SU-DHL-6 (cell line): Measurements from ENCODE around the gene PTGES3.

Experiments
- H2AFZ ChIP-seq: fragments of 200-600 bp; sonication (generic); 2 replicates; pipeline ENCODE4 v1.6.1; 2014; ENCODE audit warnings: low read depth, mild to moderate bottlenecking, moderate library complexity, mixed read lengths, antibody characterized with exemption, low read length; ENCODE audit not compliant: severe bottlenecking
- H3F3A ChIP-seq: fragments of 200-600 bp; shearing (Covaris generic); 2 replicates; pipeline ENCODE4 v1.6.0; 2016; ENCODE audit warnings: antibody characterized with exemption, mild to moderate bottlenecking; ENCODE audit not compliant: insufficient read depth
- H3K27ac ChIP-seq: fragments of 200-600 bp; sonication (generic); 2 replicates; pipeline ENCODE4 v1.5.1; 2016; ENCODE audit warnings: low read depth, mild to moderate bottlenecking, low read length, moderate library complexity, mixed read lengths
- H3K27me3 ChIP-seq: fragments of 200-600 bp; sonication (generic), shearing (Covaris generic); 2 replicates; pipeline ENCODE4 v1.6.0; 2014; ENCODE audit warnings: mild to moderate bottlenecking, low read length
- H3K36me3 ChIP-seq: fragments of 200-600 bp; sonication (generic); 2 replicates; pipeline ENCODE4 v1.6.1; 2014; ENCODE audit warnings: mild to moderate bottlenecking, low read length, mixed read lengths
- H3K4me2 ChIP-seq: fragments of 300-600, 200-600 bp; shearing (Covaris generic), sonication (generic); 2 replicates; pipeline ENCODE4 v1.6.0; 2014; ENCODE audit warnings: low read length, low read depth, mild to moderate bottlenecking; ENCODE audit not compliant: poor library complexity, severe bottlenecking
- H3K4me3 ChIP-seq: fragments of 200-600 bp; sonication (generic); 2 replicates; pipeline ENCODE4 v1.5.1; 2014; ENCODE audit warnings: antibody characterized with exemption, low read length, mild to moderate bottlenecking, mixed read lengths; ENCODE audit not compliant: insufficient read depth, poor library complexity, severe bottlenecking
- H3K79me2 ChIP-seq: fragments of 200-600 bp; sonication (generic); 2 replicates; pipeline ENCODE4 v1.6.1; 2014; ENCODE audit warnings: mild to moderate bottlenecking, low read length, moderate library complexity; ENCODE audit not compliant: insufficient read depth
- H3K9ac ChIP-seq: fragments of 200-600 bp; sonication (generic); 2 replicates; pipeline ENCODE4 v1.7.0; 2014; ENCODE audit warnings: mild to moderate bottlenecking, low read length
- H3K9me2 ChIP-seq: fragments of 200-600 bp; sonication (generic); replicated peaks from 2 replicates; pipeline ENCODE4 v1.6.1; 2014; ENCODE audit warnings: low read length; ENCODE audit not compliant: insufficient read depth
- H3K9me3 ChIP-seq: fragments of 200-600 bp; sonication (generic); 2 replicates; pipeline ENCODE4 v1.6.1; 2014; ENCODE audit warnings: low read length, mixed read lengths; ENCODE audit not compliant: insufficient read depth
- H4K20me1 ChIP-seq: fragments of 200-600 bp; sonication (generic); 2 replicates; pipeline ENCODE4 v1.6.1; 2014; ENCODE audit warnings: low read depth, mild to moderate bottlenecking, antibody characterized with exemption, low read length, moderate library complexity, mixed read lengths
- EZH2phosphoT487 ChIP-seq: fragments of 200-600 bp; sonication (generic), shearing (Covaris generic); conservative IDR thresholded peaks from 2 replicates; pipeline ENCODE4 v1.6.1; 2018; ENCODE audit warnings: mild to moderate bottlenecking, antibody characterized with exemption, low read length, moderate library complexity, mixed read lengths
- TF ChIP-seq, protein P1 (sequence below): fragments of 200-600 bp; sonication (generic); IDR thresholded peaks from one replicate; pipeline ENCODE4 v1.5.1; 2017; ENCODE audit warnings: antibody characterized with exemption, mild to moderate bottlenecking, low read length, moderate library complexity; ENCODE audit not compliant: insufficient read depth, poor library complexity, severe bottlenecking

PTGES3 gene

GRCh38 chr12:56626701-56627100, 61.4 kb downstream of the PTGES3 start:
- no peaks in the 10 kb centered on the region for H3K9me3 ChIP-seq
- H3K36me3 ChIP-seq: no peaks in the 10 kb centered on the region
- no peak overlapping the region for H2AFZ ChIP-seq
- H3K4me3 ChIP-seq: no peak overlapping the region
- H3K9ac ChIP-seq: no peak overlapping the region
- H4K20me1 ChIP-seq: no peaks in the 10 kb centered on the region
- no peak overlapping the region for H3K4me2 ChIP-seq
- H3K27ac ChIP-seq: no peak overlapping the region
- no peaks in the 10 kb centered on the region for H3K27me3 ChIP-seq
- H3F3A ChIP-seq: no peaks in the 10 kb centered on the region; the same call in 1 of the 2 replicates
- TF ChIP-seq EZH2phosphoT487: no peak
- TF ChIP-seq, protein P1, sequence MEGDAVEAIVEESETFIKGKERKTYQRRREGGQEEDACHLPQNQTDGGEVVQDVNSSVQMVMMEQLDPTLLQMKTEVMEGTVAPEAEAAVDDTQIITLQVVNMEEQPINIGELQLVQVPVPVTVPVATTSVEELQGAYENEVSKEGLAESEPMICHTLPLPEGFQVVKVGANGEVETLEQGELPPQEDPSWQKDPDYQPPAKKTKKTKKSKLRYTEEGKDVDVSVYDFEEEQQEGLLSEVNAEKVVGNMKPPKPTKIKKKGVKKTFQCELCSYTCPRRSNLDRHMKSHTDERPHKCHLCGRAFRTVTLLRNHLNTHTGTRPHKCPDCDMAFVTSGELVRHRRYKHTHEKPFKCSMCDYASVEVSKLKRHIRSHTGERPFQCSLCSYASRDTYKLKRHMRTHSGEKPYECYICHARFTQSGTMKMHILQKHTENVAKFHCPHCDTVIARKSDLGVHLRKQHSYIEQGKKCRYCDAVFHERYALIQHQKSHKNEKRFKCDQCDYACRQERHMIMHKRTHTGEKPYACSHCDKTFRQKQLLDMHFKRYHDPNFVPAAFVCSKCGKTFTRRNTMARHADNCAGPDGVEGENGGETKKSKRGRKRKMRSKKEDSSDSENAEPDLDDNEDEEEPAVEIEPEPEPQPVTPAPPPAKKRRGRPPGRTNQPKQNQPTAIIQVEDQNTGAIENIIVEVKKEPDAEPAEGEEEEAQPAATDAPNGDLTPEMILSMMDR: no peak
- H3K79me2 ChIP-seq: peaks cover 81% of the 10 kb centered on the region
- no peaks in the 10 kb centered on the region for H3K9me2 ChIP-seq

GRCh38 chr12:56622535-56622934, 65.5 kb downstream of the PTGES3 start:
- no peaks in the 10 kb centered on the region for H3K27me3 ChIP-seq
- H3K4me2 ChIP-seq: no peak overlapping the region
- H3K9me3 ChIP-seq: no peaks in the 10 kb centered on the region
- no peak overlapping the region for H3K9ac ChIP-seq
- no peaks in the 10 kb centered on the region for H3F3A ChIP-seq
- no peak overlapping the region for H3K27ac ChIP-seq
- H3K4me3 ChIP-seq: no peak overlapping the region
- peaks cover 84% of the 10 kb centered on the region for H3K79me2 ChIP-seq
- no peaks in the 10 kb centered on the region for H4K20me1 ChIP-seq
- H2AFZ ChIP-seq: no peak overlapping the region
- no peaks in the 10 kb centered on the region for H3K9me2 ChIP-seq
- no peak for TF ChIP-seq EZH2phosphoT487
- TF ChIP-seq, protein P1: no peak
- H3K36me3 ChIP-seq: no peaks in the 10 kb centered on the region; the same call in 1 of the 2 replicates

GRCh38 chr12:56616925-56617324, 71.2 kb downstream of the PTGES3 start:
- Histone ChIP-seq H3K27ac (no peak overlapping the region), H4K20me1 (no peaks in the 10 kb centered on the region)

More at GRCh38 chr12:56616925-56617324, 71.2 kb downstream of the PTGES3 start:
- Histone ChIP-seq H3K79me2 (peaks cover 36% of the 10 kb centered on the region), H3K36me3 (peaks cover 23% of the 10 kb centered on the region; the same call in 1 of the 2 replicates), H3K4me2 (no peak overlapping the region), H2AFZ (no peak overlapping the region), H3F3A (no peaks in the 10 kb centered on the region), H3K9me2 (no peaks in the 10 kb centered on the region), H3K27me3 (no peaks in the 10 kb centered on the region), H3K9ac (no peak overlapping the region), H3K9me3 (no peaks in the 10 kb centered on the region), H3K4me3 (no peak overlapping the region)
- TF ChIP-seq EZH2phosphoT487: no peak
- TF ChIP-seq, protein P1: no peak
